ENCODE results near the gene PFKFB1. TPM values are rescaled to one million over a fixed set of nuclear protein-coding genes. Genes with fewer than 3 reads are reported as not detected.

Gene PFKFB1
- total RNA-seq, 1 donor from 2014 or later = 0.26 TPM

GRCh38 chrX:54937416-54937815 lies 56.6 kb downstream of the PFKFB1 start:
- Histone ChIP-seq H3K36me3 (ENCODE audit: control insufficient read depth, insufficient read depth, low read length) (no peaks in the 10 kb centered on the region), H3K27me3 (ENCODE audit: control insufficient read depth, insufficient read depth, low read length) (no peaks in the 10 kb centered on the region), H3K4me3 (ENCODE audit: low read depth, low read length) (no peak overlapping the region)
- FAIRE-seq (no peak), DNase-seq (ENCODE audit: low read depth) (no peak)
- TF ChIP-seq, protein P1, sequence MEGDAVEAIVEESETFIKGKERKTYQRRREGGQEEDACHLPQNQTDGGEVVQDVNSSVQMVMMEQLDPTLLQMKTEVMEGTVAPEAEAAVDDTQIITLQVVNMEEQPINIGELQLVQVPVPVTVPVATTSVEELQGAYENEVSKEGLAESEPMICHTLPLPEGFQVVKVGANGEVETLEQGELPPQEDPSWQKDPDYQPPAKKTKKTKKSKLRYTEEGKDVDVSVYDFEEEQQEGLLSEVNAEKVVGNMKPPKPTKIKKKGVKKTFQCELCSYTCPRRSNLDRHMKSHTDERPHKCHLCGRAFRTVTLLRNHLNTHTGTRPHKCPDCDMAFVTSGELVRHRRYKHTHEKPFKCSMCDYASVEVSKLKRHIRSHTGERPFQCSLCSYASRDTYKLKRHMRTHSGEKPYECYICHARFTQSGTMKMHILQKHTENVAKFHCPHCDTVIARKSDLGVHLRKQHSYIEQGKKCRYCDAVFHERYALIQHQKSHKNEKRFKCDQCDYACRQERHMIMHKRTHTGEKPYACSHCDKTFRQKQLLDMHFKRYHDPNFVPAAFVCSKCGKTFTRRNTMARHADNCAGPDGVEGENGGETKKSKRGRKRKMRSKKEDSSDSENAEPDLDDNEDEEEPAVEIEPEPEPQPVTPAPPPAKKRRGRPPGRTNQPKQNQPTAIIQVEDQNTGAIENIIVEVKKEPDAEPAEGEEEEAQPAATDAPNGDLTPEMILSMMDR (IDR thresholded peaks at IDR 0.05; ENCODE audit: insufficient read depth, low read length, severe bottlenecking) = no peak

- DNase-seq (ENCODE audit: low read depth) (no peak), FAIRE-seq (no peak)
- Histone ChIP-seq H3K4me3 (ENCODE audit: low read depth, low read length) (no peak overlapping the region), H3K36me3 (ENCODE audit: control insufficient read depth, insufficient read depth, low read length) (no peaks in the 10 kb centered on the region), H3K27me3 (ENCODE audit: control insufficient read depth, insufficient read depth, low read length) (no peaks in the 10 kb centered on the region)
- TF ChIP-seq, protein P1 (IDR thresholded peaks at IDR 0.05; ENCODE audit: insufficient read depth, low read length, severe bottlenecking) = no peak
These were observed 58.7 kb downstream of the PFKFB1 start for GRCh38 chrX:54935306-54935705.

GRCh38 chrX:54934890-54935289 lies 59.1 kb downstream of the PFKFB1 start:
- FAIRE-seq (no peak), DNase-seq (ENCODE audit: low read depth) (no peak)
- Histone ChIP-seq H3K27me3 (ENCODE audit: control insufficient read depth, insufficient read depth, low read length) (no peaks in the 10 kb centered on the region), H3K36me3 (ENCODE audit: control insufficient read depth, insufficient read depth, low read length) (no peaks in the 10 kb centered on the region), H3K4me3 (ENCODE audit: low read depth, low read length) (no peak overlapping the region)
- TF ChIP-seq, protein P1 (IDR thresholded peaks at IDR 0.05; ENCODE audit: insufficient read depth, low read length, severe bottlenecking) = no peak

GRCh38 chrX:54934058-54934457 lies 59.9 kb downstream of the PFKFB1 start:
- FAIRE-seq (no peak), DNase-seq (ENCODE audit: low read depth) (no peak)
- TF ChIP-seq, protein P1 (IDR thresholded peaks at IDR 0.05; ENCODE audit: insufficient read depth, low read length, severe bottlenecking) = no peak
- Histone ChIP-seq H3K36me3 (ENCODE audit: control insufficient read depth, insufficient read depth, low read length) (no peaks in the 10 kb centered on the region), H3K4me3 (ENCODE audit: low read depth, low read length) (no peak overlapping the region), H3K27me3 (ENCODE audit: control insufficient read depth, insufficient read depth, low read length) (no peaks in the 10 kb centered on the region)

GRCh38 chrX:54933150-54933826 lies 60.7 kb downstream of the PFKFB1 start:
- FAIRE-seq (no peak), DNase-seq (ENCODE audit: low read depth) (no peak)
- Histone ChIP-seq H3K27me3 (ENCODE audit: control insufficient read depth, insufficient read depth, low read length) (no peaks in the 10 kb centered on the region), H3K4me3 (ENCODE audit: low read depth, low read length) (no peak overlapping the region), H3K36me3 (ENCODE audit: control insufficient read depth, insufficient read depth, low read length) (no peaks in the 10 kb centered on the region)
- TF ChIP-seq, protein P1 (IDR thresholded peaks at IDR 0.05; ENCODE audit: insufficient read depth, low read length, severe bottlenecking) = no peak

DNA sequence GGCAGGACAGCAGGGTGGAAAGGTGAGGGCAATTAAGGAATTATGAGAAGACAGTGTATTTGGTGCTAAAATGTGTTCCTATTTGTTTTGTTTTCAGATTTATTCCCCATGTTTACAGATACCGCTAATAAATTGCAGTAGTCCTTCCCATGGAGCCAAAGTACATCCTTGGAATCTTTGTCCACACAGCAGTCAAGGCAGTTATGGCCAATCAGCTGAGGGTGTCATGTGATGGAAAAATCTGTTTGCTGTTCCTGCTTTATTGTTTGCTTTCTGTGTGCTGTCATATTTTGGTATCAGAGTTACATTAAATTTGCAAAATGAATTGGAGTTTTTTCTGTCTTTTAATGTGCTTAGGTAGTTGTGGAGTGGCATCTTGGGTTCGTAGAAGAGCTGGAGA lies 62.9 kb downstream of the PFKFB1 start:
- H3K27me3 ChIP-seq (ENCODE audit: control insufficient read depth, insufficient read depth, low read length) = no peaks in the 10 kb centered on the region
- DNase-seq (ENCODE audit: low read depth) = no peak
- H3K36me3 ChIP-seq (ENCODE audit: control insufficient read depth, insufficient read depth, low read length) = no peaks in the 10 kb centered on the region
- TF ChIP-seq, protein P1 (IDR thresholded peaks at IDR 0.05; ENCODE audit: insufficient read depth, low read length, severe bottlenecking) = no peak
- H3K4me3 ChIP-seq (ENCODE audit: low read depth, low read length) = no peak overlapping the region
- FAIRE-seq = peak; percentile 23

Data from bronchial epithelial cell (primary cell).